Progenitor cell of endocrine pancreas (in vitro differentiated cells): ENCODE results near the gene ZNF687. TPM values are rescaled to one million over a fixed set of nuclear protein-coding genes. Genes with fewer than 3 reads are reported as not detected.

Experiments
- DNase-seq: peaks from one replicate; pipeline ENCODE4 v3.0.0; 2021; ENCODE audit warnings: low spot score; ENCODE audit not compliant: unreplicated experiment
- H3K27ac Mint-ChIP-seq: 2 replicates; pipeline ENCODE4 v1.8.0; 2021; ENCODE audit warnings: mild to moderate bottlenecking, moderate library complexity, mixed read lengths
- H3K27me3 Mint-ChIP-seq: 2 replicates; pipeline ENCODE4 v1.8.0; 2021; ENCODE audit warnings: mixed read lengths
- H3K36me3 Mint-ChIP-seq: 2 replicates; pipeline ENCODE4 v1.8.0; 2022; ENCODE audit warnings: mixed read lengths; ENCODE audit not compliant: insufficient read depth
- H3K4me1 Mint-ChIP-seq: 2 replicates; pipeline ENCODE4 v1.8.0; 2021; ENCODE audit warnings: low read depth, mixed read lengths
- H3K4me3 Mint-ChIP-seq: 2 replicates; pipeline ENCODE4 v1.8.0; 2021; ENCODE audit warnings: low read depth, mild to moderate bottlenecking, moderate library complexity, mixed read lengths
- H3K9me3 Mint-ChIP-seq: 2 replicates; pipeline ENCODE4 v1.8.0; 2021; ENCODE audit warnings: low read depth, mixed read lengths
- CTCF ChIP-seq: fragments of 200-600 bp; sonication (generic); IDR thresholded peaks from one replicate; pipeline ENCODE4 v1.5.0; 2021; ENCODE audit warnings: antibody characterized with exemption, mild to moderate bottlenecking; ENCODE audit not compliant: unreplicated experiment
- total RNA-seq: library from RNA; stranded (reverse); gene quantifications from 2 replicates; pipeline ENCODE4 v1.2.1, GENCODE V29; 2021

ZNF687 gene
- total RNA-seq, 1 donor from 2014 or later = 45.0 TPM

GRCh38 chr1:151288502-151288901 lies 6.4 kb downstream of the ZNF687 start:
- peaks cover 13% of the 10 kb centered on the region for H3K36me3 Mint-ChIP-seq
- no peak for DNase-seq
- TF ChIP-seq CTCF = no peak
- H3K9me3 Mint-ChIP-seq = no peaks in the 10 kb centered on the region
- no peak overlapping the region for H3K4me3 Mint-ChIP-seq
- no peaks in the 10 kb centered on the region for H3K27me3 Mint-ChIP-seq
- H3K4me1 Mint-ChIP-seq = peaks cover 10% of the 10 kb centered on the region
- no peak overlapping the region for H3K27ac Mint-ChIP-seq

- DNase-seq = no peak
- H3K4me1 Mint-ChIP-seq = peaks cover 7% of the 10 kb centered on the region
- H3K9me3 Mint-ChIP-seq = no peaks in the 10 kb centered on the region
- H3K27ac Mint-ChIP-seq = no peak overlapping the region
- TF ChIP-seq CTCF = no peak
- no peaks in the 10 kb centered on the region for H3K27me3 Mint-ChIP-seq
- peaks cover 17% of the 10 kb centered on the region for H3K36me3 Mint-ChIP-seq
- H3K4me3 Mint-ChIP-seq = no peak overlapping the region
These were observed 7.2 kb downstream of the ZNF687 start for GRCh38 chr1:151289080-151289935.

GRCh38 chr1:151289991-151290708 lies 8.1 kb downstream of the ZNF687 start:
- Mint-ChIP-seq H3K4me1 (peaks cover 12% of the 10 kb centered on the region), H3K4me3 (no peak overlapping the region), H3K9me3 (no peaks in the 10 kb centered on the region), H3K27ac (no peak overlapping the region), H3K36me3 (peaks cover 18% of the 10 kb centered on the region), H3K27me3 (no peaks in the 10 kb centered on the region)
- DNase-seq = no peak
- TF ChIP-seq CTCF = no peak

GRCh38 chr1:151290709-151291303 lies 8.7 kb downstream of the ZNF687 start:
- no peak for DNase-seq
- no peak for TF ChIP-seq CTCF
- Mint-ChIP-seq H3K4me1 (peaks cover 13% of the 10 kb centered on the region), H3K36me3 (peaks cover 19% of the 10 kb centered on the region), H3K27me3 (no peaks in the 10 kb centered on the region), H3K4me3 (no peak overlapping the region), H3K9me3 (no peaks in the 10 kb centered on the region), H3K27ac (no peak overlapping the region)
